CD14-positive monocyte (primary cell): ENCODE data around the gene CLEC3A. TPM values are rescaled to one million over a fixed set of nuclear protein-coding genes. Genes with fewer than 3 reads are reported as not detected.

ENCODE experiments used
- DNase-seq, 3 donors: peaks; one replicate each; pipeline ENCODE4 v3.0.0-alpha.2; 2011 to 2022
- H2AFZ ChIP-seq: 2 replicates; pipeline ENCODE4 v1.6.0; 2012; ENCODE audit warnings: mild to moderate bottlenecking, low read depth, low read length, inconsistent platforms; ENCODE audit not compliant: insufficient read depth, poor library complexity, severe bottlenecking
- H3K27ac ChIP-seq, 2 donors: 1 replicate in 1 of 2; 2 replicates in 1 of 2; pipeline ENCODE4 v1.5.1; 2012 to 2013; ENCODE audit warnings: low read length in 2 of 2, control low read depth in 1 of 2, inconsistent platforms in 1 of 2, low read depth in 1 of 2, mild to moderate bottlenecking in 1 of 2
- H3K27me3 ChIP-seq, 2 donors: one replicate each; pipeline versions ENCODE4 v1.6.0 to v1.6.1; 2011 to 2013; ENCODE audit warnings: low read length in 2 of 2; ENCODE audit not compliant: control insufficient read depth in 2 of 2, insufficient read depth in 2 of 2
- H3K36me3 ChIP-seq, 2 donors: replicated peaks in 1 of 2; 1 replicate in 1 of 2; 2 replicates in 1 of 2; pipeline versions ENCODE4 v1.5.1 to v1.6.1; 2012 to 2013; ENCODE audit warnings: low read length in 2 of 2, control low read depth in 1 of 2, inconsistent platforms in 1 of 2, mild to moderate bottlenecking in 1 of 2; ENCODE audit not compliant: insufficient read depth in 2 of 2, control insufficient read depth in 1 of 2
- H3K4me1 ChIP-seq, 2 donors: 1 replicate in 1 of 2; 2 replicates in 1 of 2; pipeline versions ENCODE4 v1.5.1 to v1.6.1; 2012 to 2013; ENCODE audit warnings: low read length in 2 of 2, control low read depth in 1 of 2, inconsistent platforms in 1 of 2, mild to moderate bottlenecking in 1 of 2, moderate library complexity in 1 of 2; ENCODE audit not compliant: insufficient read depth in 2 of 2, control insufficient read depth in 1 of 2
- H3K4me2 ChIP-seq: replicated peaks from 2 replicates; pipeline ENCODE3; 2012; ENCODE audit warnings: low read length, moderate library complexity, mild to moderate bottlenecking; ENCODE audit not compliant: poor library complexity, severe bottlenecking; ENCODE audit errors: extremely low read depth
- H3K4me3 ChIP-seq, 3 experiments: fragments of 200-600 bp in 1 of 3; sonication (generic) in 1 of 3; replicated peaks in 1 of 3; 1 replicate in 2 of 3; 2 replicates in 1 of 3; pipeline ENCODE4 v1.5.1; 2011 to 2013; ENCODE audit warnings: low read length in 3 of 3, mild to moderate bottlenecking in 3 of 3, control low read depth in 2 of 3, low read depth in 2 of 3, inconsistent platforms in 1 of 3, moderate library complexity in 1 of 3
- H3K79me2 ChIP-seq: 2 replicates; pipeline ENCODE4 v1.6.0; 2012; ENCODE audit warnings: mild to moderate bottlenecking, control low read depth, inconsistent platforms, low read length, moderate library complexity; ENCODE audit not compliant: insufficient read depth
- H3K9ac ChIP-seq: 2 replicates; pipeline ENCODE4 v1.6.0; 2017; ENCODE audit warnings: low read length, mild to moderate bottlenecking; ENCODE audit not compliant: insufficient read depth, poor library complexity, severe bottlenecking
- H3K9me3 ChIP-seq, 2 donors: replicated peaks in 1 of 2; 1 replicate in 1 of 2; 2 replicates in 1 of 2; pipeline versions ENCODE4 v1.5.1 to v1.6.1; 2012 to 2013; ENCODE audit warnings: low read length in 2 of 2, control low read depth in 1 of 2; ENCODE audit not compliant: control insufficient read depth in 1 of 2, insufficient read depth in 1 of 2
- H4K20me1 ChIP-seq: 2 replicates; pipeline ENCODE4 v1.6.0; 2012; ENCODE audit warnings: mild to moderate bottlenecking, low read length, control low read depth, moderate library complexity; ENCODE audit not compliant: insufficient read depth
- H3K27ac Mint-ChIP-seq, 7 donors: one replicate each; pipeline ENCODE4 v1.8.0; 2020; ENCODE audit warnings: mild to moderate bottlenecking in 7 of 7, mixed read lengths in 7 of 7, moderate library complexity in 6 of 7, inconsistent platforms in 2 of 7
- H3K27me3 Mint-ChIP-seq, 3 donors: one replicate each; pipeline ENCODE4 v1.8.0; 2021 to 2022; ENCODE audit warnings: low read depth in 3 of 3, mild to moderate bottlenecking in 3 of 3, mixed read lengths in 3 of 3, moderate library complexity in 3 of 3, inconsistent platforms in 1 of 3
- H3K36me3 Mint-ChIP-seq, 2 donors: one replicate each; pipeline ENCODE4 v1.8.0; 2020; ENCODE audit warnings: mixed read lengths in 2 of 2, inconsistent platforms in 1 of 2, mild to moderate bottlenecking in 1 of 2
- H3K4me1 Mint-ChIP-seq: one replicate; pipeline ENCODE4 v1.8.0; 2020; ENCODE audit warnings: mild to moderate bottlenecking, mixed read lengths
- H3K4me3 Mint-ChIP-seq, 2 donors: one replicate each; pipeline ENCODE4 v1.8.0; 2020; ENCODE audit warnings: mild to moderate bottlenecking in 2 of 2, mixed read lengths in 2 of 2, moderate library complexity in 1 of 2
- H3K9me3 Mint-ChIP-seq, 7 donors: one replicate each; pipeline ENCODE4 v1.8.0; 2020 to 2022; ENCODE audit warnings: mixed read lengths in 7 of 7, mild to moderate bottlenecking in 6 of 7, moderate library complexity in 6 of 7, inconsistent platforms in 2 of 7
- WGBS: methylation state at CpG from one replicate; pipeline ENCODE4 v1.1.5; 2013; ENCODE audit warnings: missing lambda C conversion rate; ENCODE audit not compliant: insufficient coverage; 5-methylcytosine and 5-hydroxymethylcytosine counted together
- intact Hi-C, 2 donors: fragments of 100-400 bp; cut with micrococcal nuclease; formaldehyde crosslinking; loops; one replicate each; pipeline versions ENCODE4 v1.15.0 to v1.15.1; 2023
- polyA plus RNA-seq, 3 donors: library from polyadenylated mRNA; depleted of rRNA in 1 of 3; unstranded in 2 of 3; stranded (reverse) in 1 of 3; fragments of 300-500 nt in 2 of 3; fragments of >200 nt in 1 of 3; fragmentation: Illumina TruSeq in 2 of 3; gene quantifications; 1 replicate in 2 of 3; 2 replicates in 1 of 3; pipeline ENCODE4 v1.2.3, GENCODE V29; 2012 to 2021
- TF ChIP-seq, protein P1 (sequence below): fragments of 200-600 bp; IDR thresholded peaks from one replicate; pipeline ENCODE4 v1.8.0; 2022; ENCODE audit warnings: antibody characterized with exemption, mild to moderate bottlenecking

Gene CLEC3A
- polyA plus RNA-seq, 3 donors, result not detected

DNA sequence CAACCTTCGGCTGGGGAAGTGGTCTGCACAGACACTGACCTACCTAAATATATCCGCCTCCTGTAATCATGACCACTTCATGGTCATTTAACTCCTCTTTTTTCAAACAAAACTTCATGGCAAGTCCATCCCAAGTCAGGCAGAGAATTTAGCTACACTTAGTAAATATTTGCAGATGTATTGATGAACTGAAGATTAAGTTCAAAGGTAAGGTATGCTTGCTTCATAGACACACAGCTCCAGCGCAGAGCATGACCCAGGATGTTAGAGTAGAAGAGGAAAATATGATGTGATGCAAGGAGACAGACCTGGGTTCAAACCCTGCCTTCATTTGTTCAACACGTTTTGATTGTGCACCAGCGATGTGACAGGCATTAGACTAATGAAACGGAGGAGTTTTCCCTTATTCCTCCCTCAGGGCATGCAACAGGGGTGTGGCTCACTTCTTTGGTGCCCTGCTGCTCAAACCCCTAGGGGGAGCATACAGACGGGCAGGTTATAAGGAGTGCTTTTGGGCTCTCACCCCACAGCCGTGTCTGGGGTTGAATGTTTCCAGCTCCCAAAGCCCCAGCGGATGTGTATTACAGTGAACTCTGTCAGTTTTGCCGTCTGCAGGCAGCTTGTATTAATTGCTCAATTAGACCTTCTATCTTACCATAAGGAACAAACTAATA lies 23.9 kb upstream of the CLEC3A start:
- WGBS, result 80% methylated on average over 1 of the region's 10 CpGs
- TF ChIP-seq, protein P1, sequence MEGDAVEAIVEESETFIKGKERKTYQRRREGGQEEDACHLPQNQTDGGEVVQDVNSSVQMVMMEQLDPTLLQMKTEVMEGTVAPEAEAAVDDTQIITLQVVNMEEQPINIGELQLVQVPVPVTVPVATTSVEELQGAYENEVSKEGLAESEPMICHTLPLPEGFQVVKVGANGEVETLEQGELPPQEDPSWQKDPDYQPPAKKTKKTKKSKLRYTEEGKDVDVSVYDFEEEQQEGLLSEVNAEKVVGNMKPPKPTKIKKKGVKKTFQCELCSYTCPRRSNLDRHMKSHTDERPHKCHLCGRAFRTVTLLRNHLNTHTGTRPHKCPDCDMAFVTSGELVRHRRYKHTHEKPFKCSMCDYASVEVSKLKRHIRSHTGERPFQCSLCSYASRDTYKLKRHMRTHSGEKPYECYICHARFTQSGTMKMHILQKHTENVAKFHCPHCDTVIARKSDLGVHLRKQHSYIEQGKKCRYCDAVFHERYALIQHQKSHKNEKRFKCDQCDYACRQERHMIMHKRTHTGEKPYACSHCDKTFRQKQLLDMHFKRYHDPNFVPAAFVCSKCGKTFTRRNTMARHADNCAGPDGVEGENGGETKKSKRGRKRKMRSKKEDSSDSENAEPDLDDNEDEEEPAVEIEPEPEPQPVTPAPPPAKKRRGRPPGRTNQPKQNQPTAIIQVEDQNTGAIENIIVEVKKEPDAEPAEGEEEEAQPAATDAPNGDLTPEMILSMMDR, result no peak

DNA sequence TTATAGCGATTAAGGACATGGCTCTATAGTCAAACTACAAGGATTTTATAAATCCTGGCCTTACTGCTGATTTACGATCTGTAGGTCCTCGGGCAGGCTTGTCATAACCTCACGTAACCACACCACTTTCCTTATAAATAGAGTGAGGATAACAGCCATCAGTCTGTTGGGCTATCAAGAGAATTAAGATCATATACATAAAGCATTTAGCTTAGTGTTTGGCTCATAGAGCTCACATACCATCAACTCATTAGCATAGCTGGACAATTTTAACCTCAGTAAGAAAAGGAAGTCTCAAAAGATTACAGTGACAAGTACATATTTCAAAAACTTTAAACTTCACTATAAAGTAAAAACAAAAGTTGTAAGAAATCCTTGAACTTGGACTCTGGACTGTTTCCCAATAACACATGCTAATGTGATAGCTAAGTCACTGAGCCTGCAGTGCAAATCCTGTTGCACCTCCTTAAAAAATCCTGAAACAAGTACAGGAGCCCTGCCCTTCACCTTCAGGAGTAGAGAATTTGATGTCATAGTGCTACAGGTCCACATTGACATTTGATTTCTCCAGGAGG lies 20.8 kb upstream of the CLEC3A start:
- H3K27me3 ChIP-seq, result no peaks in the 10 kb centered on the region
- intact Hi-C loops, result loop anchor here in 1 of 2 donors (10.0 kb wide), 1 partner anchor 327 kb away; no protein-coding TSS in a partner anchor
- no peak overlapping the region for H3K4me2 ChIP-seq
- H3K36me3 ChIP-seq, result no peaks in the 10 kb centered on the region
- Mint-ChIP-seq H3K27me3 (peaks cover 0 to 3% (median 1%) of the 10 kb centered on the region in 3 donors), H3K27ac (no peak overlapping the region), H3K4me3 (no peak overlapping the region), H3K36me3 (no peaks in the 10 kb centered on the region), H3K4me1 (no peaks in the 10 kb centered on the region), H3K9me3 (peaks cover 0 to 8% (median 5%) of the 10 kb centered on the region in 7 donors)
- no peak for DNase-seq
- H4K20me1 ChIP-seq, result no peaks in the 10 kb centered on the region
- no peak overlapping the region for H2AFZ ChIP-seq
- no peak overlapping the region for H3K9ac ChIP-seq
- TF ChIP-seq, protein P1, result no peak
- H3K27ac ChIP-seq, result no peak overlapping the region
- WGBS, result no CpG with 5 or more reads among the region's 4 CpGs
- peaks cover 3 to 4% of the 10 kb centered on the region in 2 donors for H3K9me3 ChIP-seq
- no peak overlapping the region for H3K4me3 ChIP-seq
- H3K79me2 ChIP-seq, result no peaks in the 10 kb centered on the region
- H3K4me1 ChIP-seq, result no peaks in the 10 kb centered on the region

More for the DNA sequence above, 23.9 kb upstream of the CLEC3A start:
- H3K36me3 ChIP-seq, result no peaks in the 10 kb centered on the region
- H3K36me3 Mint-ChIP-seq, result no peaks in the 10 kb centered on the region
- H3K4me1 Mint-ChIP-seq, result no peaks in the 10 kb centered on the region
- no peak overlapping the region for H2AFZ ChIP-seq
- H3K4me3 ChIP-seq, result no peak overlapping the region
- H3K27me3 Mint-ChIP-seq, result peaks cover 0 to 3% (median 3%) of the 10 kb centered on the region in 3 donors
- intact Hi-C loops, result no loop called here
- H3K4me3 Mint-ChIP-seq, result no peak overlapping the region
- no peaks in the 10 kb centered on the region for H4K20me1 ChIP-seq
- H3K27ac ChIP-seq, result no peak overlapping the region
- H3K9me3 ChIP-seq, result peaks cover 12 to 17% of the 10 kb centered on the region in 2 donors
- peaks cover 5 to 33% (median 12%) of the 10 kb centered on the region in 7 donors for H3K9me3 Mint-ChIP-seq
- H3K4me1 ChIP-seq, result no peaks in the 10 kb centered on the region
- H3K27me3 ChIP-seq, result no peaks in the 10 kb centered on the region
- no peak overlapping the region for H3K9ac ChIP-seq
- H3K27ac Mint-ChIP-seq, result no peak overlapping the region
- no peaks in the 10 kb centered on the region for H3K79me2 ChIP-seq
- no peak for DNase-seq
- no peak overlapping the region for H3K4me2 ChIP-seq
